ENCODE data around the gene SDHC. TPM values are rescaled to one million over a fixed set of nuclear protein-coding genes. Genes with fewer than 3 reads are reported as not detected.

SDHC gene
- total and polyA plus RNA-seq, 2 experiments from 2014 or later: 84.4 to 107 TPM

- TF ChIP-seq POLR2AphosphoS5 (IDR thresholded peaks at IDR 0.05; ENCODE audit: low read depth): no peak
- TF ChIP-seq, protein P1, sequence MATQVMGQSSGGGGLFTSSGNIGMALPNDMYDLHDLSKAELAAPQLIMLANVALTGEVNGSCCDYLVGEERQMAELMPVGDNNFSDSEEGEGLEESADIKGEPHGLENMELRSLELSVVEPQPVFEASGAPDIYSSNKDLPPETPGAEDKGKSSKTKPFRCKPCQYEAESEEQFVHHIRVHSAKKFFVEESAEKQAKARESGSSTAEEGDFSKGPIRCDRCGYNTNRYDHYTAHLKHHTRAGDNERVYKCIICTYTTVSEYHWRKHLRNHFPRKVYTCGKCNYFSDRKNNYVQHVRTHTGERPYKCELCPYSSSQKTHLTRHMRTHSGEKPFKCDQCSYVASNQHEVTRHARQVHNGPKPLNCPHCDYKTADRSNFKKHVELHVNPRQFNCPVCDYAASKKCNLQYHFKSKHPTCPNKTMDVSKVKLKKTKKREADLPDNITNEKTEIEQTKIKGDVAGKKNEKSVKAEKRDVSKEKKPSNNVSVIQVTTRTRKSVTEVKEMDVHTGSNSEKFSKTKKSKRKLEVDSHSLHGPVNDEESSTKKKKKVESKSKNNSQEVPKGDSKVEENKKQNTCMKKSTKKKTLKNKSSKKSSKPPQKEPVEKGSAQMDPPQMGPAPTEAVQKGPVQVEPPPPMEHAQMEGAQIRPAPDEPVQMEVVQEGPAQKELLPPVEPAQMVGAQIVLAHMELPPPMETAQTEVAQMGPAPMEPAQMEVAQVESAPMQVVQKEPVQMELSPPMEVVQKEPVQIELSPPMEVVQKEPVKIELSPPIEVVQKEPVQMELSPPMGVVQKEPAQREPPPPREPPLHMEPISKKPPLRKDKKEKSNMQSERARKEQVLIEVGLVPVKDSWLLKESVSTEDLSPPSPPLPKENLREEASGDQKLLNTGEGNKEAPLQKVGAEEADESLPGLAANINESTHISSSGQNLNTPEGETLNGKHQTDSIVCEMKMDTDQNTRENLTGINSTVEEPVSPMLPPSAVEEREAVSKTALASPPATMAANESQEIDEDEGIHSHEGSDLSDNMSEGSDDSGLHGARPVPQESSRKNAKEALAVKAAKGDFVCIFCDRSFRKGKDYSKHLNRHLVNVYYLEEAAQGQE (IDR thresholded peaks at IDR 0.05; ENCODE audit: unreplicated experiment): no peak
- no peak for TF ChIP-seq JUNB (IDR thresholded peaks at IDR 0.05; ENCODE audit: unreplicated experiment)
- TF ChIP-seq, protein P2, sequence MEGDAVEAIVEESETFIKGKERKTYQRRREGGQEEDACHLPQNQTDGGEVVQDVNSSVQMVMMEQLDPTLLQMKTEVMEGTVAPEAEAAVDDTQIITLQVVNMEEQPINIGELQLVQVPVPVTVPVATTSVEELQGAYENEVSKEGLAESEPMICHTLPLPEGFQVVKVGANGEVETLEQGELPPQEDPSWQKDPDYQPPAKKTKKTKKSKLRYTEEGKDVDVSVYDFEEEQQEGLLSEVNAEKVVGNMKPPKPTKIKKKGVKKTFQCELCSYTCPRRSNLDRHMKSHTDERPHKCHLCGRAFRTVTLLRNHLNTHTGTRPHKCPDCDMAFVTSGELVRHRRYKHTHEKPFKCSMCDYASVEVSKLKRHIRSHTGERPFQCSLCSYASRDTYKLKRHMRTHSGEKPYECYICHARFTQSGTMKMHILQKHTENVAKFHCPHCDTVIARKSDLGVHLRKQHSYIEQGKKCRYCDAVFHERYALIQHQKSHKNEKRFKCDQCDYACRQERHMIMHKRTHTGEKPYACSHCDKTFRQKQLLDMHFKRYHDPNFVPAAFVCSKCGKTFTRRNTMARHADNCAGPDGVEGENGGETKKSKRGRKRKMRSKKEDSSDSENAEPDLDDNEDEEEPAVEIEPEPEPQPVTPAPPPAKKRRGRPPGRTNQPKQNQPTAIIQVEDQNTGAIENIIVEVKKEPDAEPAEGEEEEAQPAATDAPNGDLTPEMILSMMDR (conservative IDR thresholded peaks at IDR 0.05; ENCODE audit: low read depth in 2 of 2): no peak
- TF ChIP-seq CREB1 (CRISPR knock-in tag; IDR thresholded peaks at IDR 0.05; ENCODE audit: low read depth): no peak
These were observed 16.2 kb downstream of the SDHC start (continued) for GRCh38 chr1:161330346-161330745.

DNA sequence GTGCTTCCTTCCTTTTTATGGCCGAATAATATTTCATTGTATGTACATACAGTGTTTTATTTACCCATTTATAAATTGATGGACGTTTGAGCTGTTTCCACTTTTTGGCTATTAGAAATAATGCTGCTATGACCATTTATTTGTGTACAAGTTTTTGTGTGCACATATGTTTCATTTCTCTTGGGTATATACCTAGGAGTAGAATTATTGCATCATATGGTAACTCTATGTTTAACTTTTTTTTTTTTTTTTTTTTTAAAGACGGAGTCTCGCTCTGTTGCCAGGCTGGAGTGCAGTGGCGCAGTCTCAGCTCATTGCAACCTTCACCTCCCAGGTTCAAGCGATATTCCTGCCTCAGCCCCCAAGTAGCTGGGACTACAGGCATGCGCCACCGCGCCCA lies 19.0 kb downstream of the SDHC start:
- Mint-ChIP-seq H3K9me3 (no peaks in the 10 kb centered on the region), H3K27ac (no peak overlapping the region), H3K4me1 (no peaks in the 10 kb centered on the region), H3K4me3 (no peak overlapping the region), H3K36me3 (ENCODE audit: low read depth) (peaks cover 57% of the 10 kb centered on the region), H3K27me3 (ENCODE audit: insufficient read depth, low read depth, poor library complexity) (peaks cover 2% of the 10 kb centered on the region)
- Histone ChIP-seq H3K4me1 (ENCODE audit: insufficient read depth) (no peaks in the 10 kb centered on the region), H3K27ac (ENCODE audit: low read depth) (no peak overlapping the region), H4K20me1 (replicated peaks; ENCODE audit: insufficient read depth) (no peaks in the 10 kb centered on the region; the same call in 1 of the 2 replicates), H3K4me3 (no peak overlapping the region), H3K4me2 (no peak overlapping the region), H3K27me3 (ENCODE audit: insufficient read depth) (no peaks in the 10 kb centered on the region), H3K9me2 (ENCODE audit: insufficient read depth) (no peaks in the 10 kb centered on the region), H3K79me2 (replicated peaks; ENCODE audit: insufficient read depth) (no peaks in the 10 kb centered on the region), H2AFZ (no peak overlapping the region), H3K36me3 (ENCODE audit: insufficient read depth) (peaks cover 25% of the 10 kb centered on the region), H3F3A (replicated peaks; ENCODE audit: low read depth) (no peaks in the 10 kb centered on the region)
- TF ChIP-seq ZNF114 (CRISPR knock-in tag; IDR thresholded peaks at IDR 0.05) (no peak), CREB1 (CRISPR knock-in tag; IDR thresholded peaks at IDR 0.05; ENCODE audit: low read depth) (no peak), ETS1 (IDR thresholded peaks at IDR 0.05) (no peak), POLR2AphosphoS5 (IDR thresholded peaks at IDR 0.05; ENCODE audit: low read depth) (no peak)
- ATAC-seq (no peak), DNase-seq (ENCODE audit: low spot score) (no peak)

GRCh38 chr1:161335796-161336195 lies 21.6 kb downstream of the SDHC start:
- no peak overlapping the region for H2AFZ ChIP-seq
- peaks cover 56% of the 10 kb centered on the region for H3K36me3 Mint-ChIP-seq (ENCODE audit: low read depth)
- no peaks in the 10 kb centered on the region for H3K27me3 ChIP-seq (ENCODE audit: insufficient read depth)
- peaks cover 3% of the 10 kb centered on the region for H3K27me3 Mint-ChIP-seq (ENCODE audit: insufficient read depth, low read depth, poor library complexity)
- no peak overlapping the region for H3K27ac ChIP-seq (ENCODE audit: low read depth)
- no peak for ATAC-seq
- no peaks in the 10 kb centered on the region for H3F3A ChIP-seq (replicated peaks; ENCODE audit: low read depth)
- no peak overlapping the region for H3K4me2 ChIP-seq
- DNase-seq (ENCODE audit: low spot score): no peak
- H3K9me2 ChIP-seq (ENCODE audit: insufficient read depth): no peaks in the 10 kb centered on the region
- H3K9me3 Mint-ChIP-seq: no peaks in the 10 kb centered on the region
- H3K4me3 ChIP-seq: no peak overlapping the region
- no peak overlapping the region for H3K27ac Mint-ChIP-seq
- H4K20me1 ChIP-seq (replicated peaks; ENCODE audit: insufficient read depth): peaks cover 3% of the 10 kb centered on the region; the same call in 1 of the 2 replicates
- H3K4me1 Mint-ChIP-seq: no peaks in the 10 kb centered on the region
- no peaks in the 10 kb centered on the region for H3K4me1 ChIP-seq (ENCODE audit: insufficient read depth)
- H3K36me3 ChIP-seq (ENCODE audit: insufficient read depth): peaks cover 15% of the 10 kb centered on the region
- no peak overlapping the region for H3K4me3 Mint-ChIP-seq
- no peaks in the 10 kb centered on the region for H3K79me2 ChIP-seq (replicated peaks; ENCODE audit: insufficient read depth)
- TF ChIP-seq POLR2AphosphoS5 (IDR thresholded peaks at IDR 0.05; ENCODE audit: low read depth): no peak
- no peak for TF ChIP-seq CREB1 (CRISPR knock-in tag; IDR thresholded peaks at IDR 0.05; ENCODE audit: low read depth)
- TF ChIP-seq STAT1 (IDR thresholded peaks at IDR 0.05; ENCODE audit: unreplicated experiment): no peak
- no peak for TF ChIP-seq NANOG (IDR thresholded peaks at IDR 0.05; ENCODE audit: borderline replicate concordance)
- TF ChIP-seq, protein P2 (conservative IDR thresholded peaks at IDR 0.05; ENCODE audit: low read depth in 2 of 2): no peak

All from GM23338 (cell line).